ENCODE measurements around the gene SLC66A2. TPM values are rescaled to one million over a fixed set of nuclear protein-coding genes. Genes with fewer than 3 reads are reported as not detected.

SLC66A2 gene
- total RNA-seq, 2 experiments from 2014 or later = 26.0 to 26.8 TPM

Other genes starting within 250 kb of the SLC66A2 start
- not detected for gene KCNG2, start 153.7 kb downstream of the SLC66A2 start, total RNA-seq
- gene HSBP1L1, start 13.0 kb upstream of the SLC66A2 start, total RNA-seq = 10 to 100 TPM; 14.2 to 14.8 TPM
- gene TXNL4A, start 36.9 kb upstream of the SLC66A2 start, total RNA-seq = 100 to 1,000 TPM; 185 to 186 TPM
- 10 to 100 TPM; 35.7 to 36.0 TPM for gene RBFA, start 82.8 kb upstream of the SLC66A2 start, total RNA-seq
- 10 to 100 TPM; 16.8 to 18.0 TPM for gene ADNP2, start 157.6 kb upstream of the SLC66A2 start, total RNA-seq

All from activated naive CD4-positive, alpha-beta T cell treated with anti-CD3 and anti-CD28 coated beads for 36 hours (primary cell).